K562 (cell line): ENCODE results near the gene MAGI3. TPM values are rescaled to one million over a fixed set of nuclear protein-coding genes. Genes with fewer than 3 reads are reported as not detected.

ENCODE experiments used
- ARID2 ChIP-seq: fragments of 450-650 bp; IDR thresholded peaks from 2 replicates; pipeline ENCODE4 v1.6.1; 2017; ENCODE audit warnings: antibody characterized with exemption, mild to moderate bottlenecking
- COPS2 ChIP-seq: fragments of 450-650 bp; conservative IDR thresholded peaks from 2 replicates; pipeline ENCODE4 v1.6.1; 2016; ENCODE audit warnings: mild to moderate bottlenecking, moderate library complexity
- CTBP1 ChIP-seq: fragments of 450-650 bp; IDR thresholded peaks from 2 replicates; pipeline ENCODE4 v1.6.1; 2016; ENCODE audit warnings: borderline replicate concordance
- DMBX1 ChIP-seq: fragments of 250-450 bp; sonication (Bioruptor Pico); IDR thresholded peaks from 2 replicates; pipeline ENCODE4 v1.8.0; 2022; ENCODE audit warnings: inconsistent platforms, mild to moderate bottlenecking, moderate library complexity, borderline replicate concordance
- EGR1 ChIP-seq: fragments of 450-650 bp; conservative IDR thresholded peaks from 2 replicates; pipeline ENCODE4 v1.6.1; 2017; ENCODE audit warnings: mild to moderate bottlenecking
- HIVEP1 ChIP-seq: fragments of 250-450 bp; sonication (Bioruptor Pico); IDR thresholded peaks from 2 replicates; pipeline ENCODE4 v1.4.0; 2020; ENCODE audit warnings: mild to moderate bottlenecking
- KDM2B ChIP-seq: fragments of 250-450 bp; sonication (Bioruptor Pico); IDR thresholded peaks from 2 replicates; pipeline ENCODE4 v1.8.0; 2021; ENCODE audit warnings: mild to moderate bottlenecking, moderate library complexity
- NFIC ChIP-seq: fragments of 450-650 bp; IDR thresholded peaks from 2 replicates; pipeline ENCODE4 v1.6.1; 2017; ENCODE audit warnings: mild to moderate bottlenecking, inconsistent platforms
- PML ChIP-seq: IDR thresholded peaks from 2 replicates; pipeline ENCODE4 v1.6.1; 2012; ENCODE audit warnings: low read length, inconsistent platforms
- SRSF9 ChIP-seq: fragments of 200-400 bp; formaldehyde crosslinking; IDR thresholded peaks from 2 replicates; pipeline ENCODE4 v1.6.1; 2017; ENCODE audit warnings: low read depth, low read length, borderline replicate concordance
- STAT5A ChIP-seq: IDR thresholded peaks from 2 replicates; pipeline ENCODE4 v1.6.1; 2012; ENCODE audit warnings: low read length, inconsistent platforms, borderline replicate concordance
- TEAD2 ChIP-seq: fragments of 450-650 bp; IDR thresholded peaks from 2 replicates; pipeline ENCODE4 v1.6.1; 2016; ENCODE audit warnings: missing genetic modification characterization, control low read depth, missing compliant biosample characterization
- XRCC5 ChIP-seq: fragments of 200-400 bp; formaldehyde crosslinking; IDR thresholded peaks from 2 replicates; pipeline ENCODE4 v1.6.1; 2017; ENCODE audit warnings: low read depth, mild to moderate bottlenecking, low read length
- ZNF212 ChIP-seq: fragments of 450-650 bp; formaldehyde crosslinking; IDR thresholded peaks from 2 replicates; pipeline ENCODE4 v1.4.0; 2020; ENCODE audit warnings: mild to moderate bottlenecking
- ZNF217 ChIP-seq: sonication (generic); formaldehyde crosslinking; IDR thresholded peaks from 2 replicates; pipeline ENCODE4 v1.8.0; 2022; ENCODE audit warnings: mild to moderate bottlenecking, missing genetic modification reagents
- ZNF347 ChIP-seq: fragments of 450-650 bp; formaldehyde crosslinking; IDR thresholded peaks from 2 replicates; pipeline ENCODE4 v1.4.0; 2020; ENCODE audit warnings: low read depth, mild to moderate bottlenecking, moderate library complexity
- ZNF668 ChIP-seq: fragments of 250-450 bp; sonication (Bioruptor Pico); IDR thresholded peaks from 2 replicates; pipeline ENCODE4 v1.8.0; 2022; ENCODE audit warnings: mild to moderate bottlenecking, inconsistent platforms
- polyA plus RNA-seq, 8 experiments: library from polyadenylated mRNA; depleted of rRNA in 4 of 8; stranded (reverse) in 5 of 8; unstranded in 3 of 8; fragments of >200 nt; fragmentation: Nextera tagmentation in 2 of 8; fragmentation: Illumina TruSeq in 1 of 8; extraction: Ambion mirVana in 2 of 8; extraction: Trizol in 1 of 8; gene quantifications; 2 replicates each; pipeline versions ENCODE4 v1.2.1 to v1.2.3, GENCODE V29; 2011 to 2014; ENCODE audit warnings: inconsistent platforms in 1 of 8, missing spikeins in 1 of 8
- total RNA-seq, 7 experiments: library from RNA; depleted of rRNA in 6 of 7; stranded (reverse); fragments of >200 nt in 6 of 7; fragmentation: Illumina TruSeq in 2 of 7; extraction: Trizol in 2 of 7; gene quantifications; 2 replicates each; pipeline versions ENCODE4 v1.2.1 to v1.2.3, GENCODE V29; 2011 to 2021; ENCODE audit warnings: low replicate concordance in 1 of 7
- TF ChIP-seq, protein P1 (sequence below), 2 experiments: fragments of 450-650 bp; formaldehyde crosslinking in 1 of 2; IDR thresholded peaks; 2 replicates each; pipeline versions ENCODE4 v1.4.0 to v1.6.1; 2014 to 2020; ENCODE audit warnings: mild to moderate bottlenecking in 2 of 2, borderline replicate concordance in 1 of 2, low read depth in 1 of 2
- TF ChIP-seq, protein P2 (sequence below): sonication (generic); formaldehyde crosslinking; IDR thresholded peaks from 2 replicates; pipeline ENCODE4 v1.8.1; 2023; ENCODE audit warnings: mild to moderate bottlenecking, missing genetic modification reagents

Gene MAGI3
- total and polyA plus RNA-seq, 9 of the 15 experiments (the other 6 are each of a cell fraction or from before 2014, with no cell fraction given) = 1.0 to 8.6 (median 5.5) TPM

DNA sequence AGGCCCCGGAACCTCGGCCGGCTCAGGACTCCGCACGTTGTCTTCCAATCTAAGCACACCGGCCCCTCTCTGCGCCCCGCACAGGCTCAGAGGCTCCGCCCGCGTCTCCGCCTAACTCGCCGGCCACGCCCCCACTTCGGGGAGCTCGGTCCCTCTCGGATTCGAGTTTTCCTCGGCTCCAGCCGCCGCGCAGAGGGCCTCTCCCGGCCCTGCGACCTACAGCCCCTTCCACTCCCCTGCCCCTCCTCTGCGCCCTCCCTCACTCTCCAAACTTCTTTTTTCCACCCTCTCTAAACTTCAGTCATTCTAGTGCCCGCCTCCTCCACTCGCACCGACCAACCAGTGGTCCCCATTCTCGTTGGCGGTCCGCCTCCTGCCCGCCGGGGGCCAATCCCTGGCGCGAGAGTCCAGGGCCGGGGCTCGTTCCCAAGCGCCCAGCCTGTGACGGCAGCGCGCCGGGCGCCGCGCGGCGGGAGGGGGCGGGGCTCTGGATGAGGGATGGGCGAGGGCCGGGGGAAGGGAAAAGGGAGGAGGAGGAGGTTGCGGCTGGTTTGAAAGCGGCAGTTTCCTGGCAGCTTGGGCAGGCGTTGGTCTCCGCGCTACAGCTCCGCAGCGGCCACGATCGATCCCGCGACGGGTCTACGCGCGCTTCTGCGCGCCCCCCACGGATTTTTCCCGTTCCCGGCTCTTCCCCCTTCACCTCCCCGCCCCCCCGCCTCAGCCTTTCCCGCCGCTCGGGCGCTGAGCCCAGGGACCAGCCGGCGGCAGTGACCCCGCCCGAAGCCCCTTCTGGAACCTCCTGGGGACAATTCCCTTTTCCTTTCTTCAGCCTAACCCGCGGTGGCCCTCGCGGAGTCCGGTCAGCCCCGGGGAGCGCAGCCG is at the start of gene MAGI3 (continued):
- TF ChIP-seq NFIC = peak; percentile 51
- TF ChIP-seq ARID2 = no peak
- TF ChIP-seq, protein P1, sequence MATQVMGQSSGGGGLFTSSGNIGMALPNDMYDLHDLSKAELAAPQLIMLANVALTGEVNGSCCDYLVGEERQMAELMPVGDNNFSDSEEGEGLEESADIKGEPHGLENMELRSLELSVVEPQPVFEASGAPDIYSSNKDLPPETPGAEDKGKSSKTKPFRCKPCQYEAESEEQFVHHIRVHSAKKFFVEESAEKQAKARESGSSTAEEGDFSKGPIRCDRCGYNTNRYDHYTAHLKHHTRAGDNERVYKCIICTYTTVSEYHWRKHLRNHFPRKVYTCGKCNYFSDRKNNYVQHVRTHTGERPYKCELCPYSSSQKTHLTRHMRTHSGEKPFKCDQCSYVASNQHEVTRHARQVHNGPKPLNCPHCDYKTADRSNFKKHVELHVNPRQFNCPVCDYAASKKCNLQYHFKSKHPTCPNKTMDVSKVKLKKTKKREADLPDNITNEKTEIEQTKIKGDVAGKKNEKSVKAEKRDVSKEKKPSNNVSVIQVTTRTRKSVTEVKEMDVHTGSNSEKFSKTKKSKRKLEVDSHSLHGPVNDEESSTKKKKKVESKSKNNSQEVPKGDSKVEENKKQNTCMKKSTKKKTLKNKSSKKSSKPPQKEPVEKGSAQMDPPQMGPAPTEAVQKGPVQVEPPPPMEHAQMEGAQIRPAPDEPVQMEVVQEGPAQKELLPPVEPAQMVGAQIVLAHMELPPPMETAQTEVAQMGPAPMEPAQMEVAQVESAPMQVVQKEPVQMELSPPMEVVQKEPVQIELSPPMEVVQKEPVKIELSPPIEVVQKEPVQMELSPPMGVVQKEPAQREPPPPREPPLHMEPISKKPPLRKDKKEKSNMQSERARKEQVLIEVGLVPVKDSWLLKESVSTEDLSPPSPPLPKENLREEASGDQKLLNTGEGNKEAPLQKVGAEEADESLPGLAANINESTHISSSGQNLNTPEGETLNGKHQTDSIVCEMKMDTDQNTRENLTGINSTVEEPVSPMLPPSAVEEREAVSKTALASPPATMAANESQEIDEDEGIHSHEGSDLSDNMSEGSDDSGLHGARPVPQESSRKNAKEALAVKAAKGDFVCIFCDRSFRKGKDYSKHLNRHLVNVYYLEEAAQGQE (IDR thresholded peaks at IDR 0.05; ENCODE audit: borderline replicate concordance) = no peak
- TF ChIP-seq, protein P1 (CRISPR knock-in tag; IDR thresholded peaks at IDR 0.05; ENCODE audit: low read depth) = no peak
- no peak for TF ChIP-seq STAT5A
- TF ChIP-seq PML = no peak
- peak; percentile 42; the same call in 1 of the 2 replicates for TF ChIP-seq XRCC5
- no peak for TF ChIP-seq ZNF347 (CRISPR knock-in tag)
- TF ChIP-seq, protein P2, sequence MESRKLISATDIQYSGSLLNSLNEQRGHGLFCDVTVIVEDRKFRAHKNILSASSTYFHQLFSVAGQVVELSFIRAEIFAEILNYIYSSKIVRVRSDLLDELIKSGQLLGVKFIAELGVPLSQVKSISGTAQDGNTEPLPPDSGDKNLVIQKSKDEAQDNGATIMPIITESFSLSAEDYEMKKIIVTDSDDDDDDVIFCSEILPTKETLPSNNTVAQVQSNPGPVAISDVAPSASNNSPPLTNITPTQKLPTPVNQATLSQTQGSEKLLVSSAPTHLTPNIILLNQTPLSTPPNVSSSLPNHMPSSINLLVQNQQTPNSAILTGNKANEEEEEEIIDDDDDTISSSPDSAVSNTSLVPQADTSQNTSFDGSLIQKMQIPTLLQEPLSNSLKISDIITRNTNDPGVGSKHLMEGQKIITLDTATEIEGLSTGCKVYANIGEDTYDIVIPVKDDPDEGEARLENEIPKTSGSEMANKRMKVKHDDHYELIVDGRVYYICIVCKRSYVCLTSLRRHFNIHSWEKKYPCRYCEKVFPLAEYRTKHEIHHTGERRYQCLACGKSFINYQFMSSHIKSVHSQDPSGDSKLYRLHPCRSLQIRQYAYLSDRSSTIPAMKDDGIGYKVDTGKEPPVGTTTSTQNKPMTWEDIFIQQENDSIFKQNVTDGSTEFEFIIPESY (CRISPR knock-in tag) = no peak
- TF ChIP-seq TEAD2 (tag) = no peak
- TF ChIP-seq CTBP1 = peak; percentile 89
- peak; percentile 76; the same call in 1 of the 2 replicates for TF ChIP-seq KDM2B (CRISPR knock-in tag)
- peak; percentile 33; the same call in 1 of the 2 replicates for TF ChIP-seq EGR1
- no peak for TF ChIP-seq ZNF217 (CRISPR knock-in tag)
- TF ChIP-seq COPS2 = no peak
- no peak for TF ChIP-seq ZNF212
- 0 out of 2 replicates have a peak, but pooled peaks have one; percentile 54 for TF ChIP-seq HIVEP1 (CRISPR knock-in tag)
- peak; percentile 48; the same call in 1 of the 2 replicates for TF ChIP-seq DMBX1 (CRISPR knock-in tag)
- no peak for TF ChIP-seq SRSF9
- no peak for TF ChIP-seq ZNF668 (CRISPR knock-in tag)
